Prostate gland (tissue), 2 donors: ENCODE measurements around the gene RAB1A. TPM values are rescaled to one million over a fixed set of nuclear protein-coding genes. Genes with fewer than 3 reads are reported as not detected.

Experiments used
- DNase-seq: peaks from one replicate; pipeline ENCODE4 v3.0.0-alpha.2; 2019; ENCODE audit warnings: low spot score
- H3K27ac ChIP-seq, 2 donors: fragments of 200-600 bp; sonication (generic); 2 replicates each; pipeline ENCODE4 v1.5.1; 2017 to 2019
- H3K27me3 ChIP-seq: fragments of 200-600 bp; sonication (generic); replicated peaks from 2 replicates; pipeline ENCODE4 v1.5.1; 2019; ENCODE audit not compliant: insufficient read depth
- H3K36me3 ChIP-seq, 2 donors: fragments of 200-600 bp; sonication (generic); 1 replicate in 1 of 2; 2 replicates in 1 of 2; pipeline versions ENCODE4 v1.5.1 to v1.8.1; 2017 to 2019
- H3K4me1 ChIP-seq: fragments of 200-600 bp; sonication (generic); replicated peaks from 2 replicates; pipeline ENCODE4 v1.5.1; 2019
- H3K4me3 ChIP-seq, 2 donors: fragments of 200-600 bp; sonication (generic); 2 replicates each; pipeline ENCODE4 v1.5.1; 2017 to 2019
- H3K9me3 ChIP-seq: fragments of 200-600 bp; sonication (generic); 2 replicates; pipeline ENCODE4 v1.5.1; 2017
- POLR2A ChIP-seq: fragments of 450-650 bp; IDR thresholded peaks from one replicate; pipeline ENCODE4 v1.6.1; 2016; ENCODE audit warnings: antibody characterized with exemption, mild to moderate bottlenecking
- POLR2AphosphoS5 ChIP-seq: sonication (generic); formaldehyde crosslinking; IDR thresholded peaks from one replicate; pipeline ENCODE4 v1.6.1; 2017; ENCODE audit warnings: antibody characterized with exemption
- WGBS: methylation state at CpG from one replicate; pipeline ENCODE4 v1.1.5; 2018; 5-methylcytosine and 5-hydroxymethylcytosine counted together
- intact Hi-C: fragments of 100-400 bp; cut with DNase I; formaldehyde crosslinking; loops from one replicate; pipeline ENCODE4 v1.14.2; 2022
- total RNA-seq, 2 donors: library from RNA; depleted of rRNA; stranded (reverse); fragments of >200 nt; gene quantifications; one replicate each; pipeline ENCODE4 v1.1.0, GENCODE V29; 2016
- TF ChIP-seq, protein P1 (sequence below), 4 experiments: fragments of 200-600 bp in 2 of 4; fragments of 450-650 bp in 2 of 4; sonication (generic) in 2 of 4; IDR thresholded peaks; 1 replicate in 3 of 4; 2 replicates in 1 of 4; pipeline ENCODE4 v1.5.1; 2016 to 2019; ENCODE audit warnings: antibody characterized with exemption in 4 of 4, mild to moderate bottlenecking in 2 of 4, moderate library complexity in 2 of 4

Gene RAB1A
- total RNA-seq, 2 donors from 2014 or later = 50.3 to 67.6 TPM

DNA sequence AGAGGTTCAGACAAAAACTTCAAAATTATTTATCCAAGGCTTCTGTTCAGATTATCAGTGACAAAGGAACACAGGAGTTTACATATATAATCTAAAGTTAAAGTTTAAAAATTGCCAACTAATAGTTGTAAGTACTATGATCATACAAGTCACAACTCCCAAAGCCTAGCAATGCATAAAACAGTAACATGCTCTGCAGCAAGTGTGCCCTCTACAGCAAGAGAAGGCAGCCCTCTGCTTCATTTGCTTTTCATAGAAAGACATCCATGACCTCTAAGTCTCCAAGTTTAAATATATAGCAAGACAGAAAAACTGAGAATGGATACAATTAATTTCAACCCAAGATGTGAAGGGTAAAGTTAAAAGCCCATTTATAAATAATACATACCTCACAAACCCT, 13.3 kb downstream of the RAB1A start:
- Histone ChIP-seq H3K27me3 (no peaks in the 10 kb centered on the region), H3K4me3 (no peak overlapping the region), H3K9me3 (no peaks in the 10 kb centered on the region), H3K4me1 (no peaks in the 10 kb centered on the region), H3K36me3 (no peaks in the 10 kb centered on the region), H3K27ac (no peak overlapping the region)
- intact Hi-C loops = no loop called here
- DNase-seq = no peak
- TF ChIP-seq, protein P1, sequence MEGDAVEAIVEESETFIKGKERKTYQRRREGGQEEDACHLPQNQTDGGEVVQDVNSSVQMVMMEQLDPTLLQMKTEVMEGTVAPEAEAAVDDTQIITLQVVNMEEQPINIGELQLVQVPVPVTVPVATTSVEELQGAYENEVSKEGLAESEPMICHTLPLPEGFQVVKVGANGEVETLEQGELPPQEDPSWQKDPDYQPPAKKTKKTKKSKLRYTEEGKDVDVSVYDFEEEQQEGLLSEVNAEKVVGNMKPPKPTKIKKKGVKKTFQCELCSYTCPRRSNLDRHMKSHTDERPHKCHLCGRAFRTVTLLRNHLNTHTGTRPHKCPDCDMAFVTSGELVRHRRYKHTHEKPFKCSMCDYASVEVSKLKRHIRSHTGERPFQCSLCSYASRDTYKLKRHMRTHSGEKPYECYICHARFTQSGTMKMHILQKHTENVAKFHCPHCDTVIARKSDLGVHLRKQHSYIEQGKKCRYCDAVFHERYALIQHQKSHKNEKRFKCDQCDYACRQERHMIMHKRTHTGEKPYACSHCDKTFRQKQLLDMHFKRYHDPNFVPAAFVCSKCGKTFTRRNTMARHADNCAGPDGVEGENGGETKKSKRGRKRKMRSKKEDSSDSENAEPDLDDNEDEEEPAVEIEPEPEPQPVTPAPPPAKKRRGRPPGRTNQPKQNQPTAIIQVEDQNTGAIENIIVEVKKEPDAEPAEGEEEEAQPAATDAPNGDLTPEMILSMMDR (IDR thresholded peaks at IDR 0.05) = no peak
- TF ChIP-seq POLR2AphosphoS5 = no peak
- no peak for TF ChIP-seq POLR2A

DNA sequence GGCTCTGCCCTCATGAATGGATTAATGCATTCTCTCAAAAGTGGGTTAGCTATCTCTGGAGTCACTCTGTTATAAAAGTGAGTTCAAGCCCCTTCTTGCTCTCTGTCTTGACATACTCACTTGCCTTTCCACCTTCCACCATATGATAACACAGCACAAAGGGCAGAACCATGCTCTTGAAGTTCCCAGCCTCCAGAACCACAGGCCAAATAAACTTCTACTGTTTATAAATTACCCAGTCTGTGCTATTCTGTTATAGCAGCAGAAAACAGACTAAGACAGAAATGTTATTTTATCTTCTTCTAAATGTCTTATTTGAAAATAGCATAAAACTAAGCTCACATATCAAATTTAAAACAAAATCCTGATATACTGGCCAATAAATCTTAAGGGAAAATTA, 15.0 kb downstream of the RAB1A start:
- TF ChIP-seq POLR2AphosphoS5 (no peak), POLR2A (no peak)
- TF ChIP-seq, protein P1 (IDR thresholded peaks at IDR 0.05) = no peak
- H3K27me3 ChIP-seq = no peaks in the 10 kb centered on the region
- H3K4me3 ChIP-seq = no peak overlapping the region
- H3K36me3 ChIP-seq = no peaks in the 10 kb centered on the region
- H3K9me3 ChIP-seq = no peaks in the 10 kb centered on the region
- no peaks in the 10 kb centered on the region for H3K4me1 ChIP-seq
- H3K27ac ChIP-seq = no peak overlapping the region
- no peak for DNase-seq
- intact Hi-C loops = no loop called here

DNA sequence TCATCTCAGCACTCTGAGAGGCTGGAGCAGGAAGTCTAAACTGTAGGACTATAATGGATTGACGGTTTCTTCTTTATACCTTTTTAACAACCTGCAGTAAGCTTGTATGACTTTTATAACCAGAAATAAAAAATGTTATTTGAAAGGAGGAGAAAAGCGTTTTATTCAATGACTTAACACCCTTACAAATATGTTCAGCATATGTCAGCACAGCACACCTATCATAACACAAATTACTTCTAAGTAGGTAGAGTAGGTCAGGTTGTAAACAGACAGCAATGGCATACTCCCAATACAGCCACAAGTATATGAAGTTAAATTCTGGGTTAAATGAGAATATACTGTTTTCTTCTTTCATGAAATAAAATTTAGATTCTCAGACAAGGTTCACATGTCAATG, 16.1 kb downstream of the RAB1A start:
- H3K27ac ChIP-seq = no peak overlapping the region
- H3K4me1 ChIP-seq = no peaks in the 10 kb centered on the region
- H3K4me3 ChIP-seq = no peak overlapping the region

DNA sequence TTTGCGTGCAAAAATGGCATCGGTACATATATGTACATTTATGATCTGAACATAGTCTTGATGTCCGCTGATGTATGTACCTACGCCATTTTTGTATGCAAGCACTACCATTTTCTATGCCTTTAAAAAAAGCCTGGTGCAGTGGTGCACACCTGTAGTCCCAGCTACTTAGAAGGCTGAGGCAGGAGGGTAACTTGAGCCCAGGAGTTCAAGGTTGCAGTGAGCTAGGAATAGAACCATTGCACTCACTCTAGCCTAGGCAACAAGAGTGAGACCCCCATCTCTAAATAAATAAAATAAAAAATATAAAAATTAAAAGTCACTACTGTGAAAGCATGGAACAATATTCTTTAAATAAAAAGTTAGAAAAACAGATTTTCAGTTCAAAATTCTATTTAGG, 16.7 kb downstream of the RAB1A start:
- Histone ChIP-seq H3K4me1 (no peaks in the 10 kb centered on the region), H3K27ac (no peak overlapping the region), H3K27me3 (no peaks in the 10 kb centered on the region), H3K4me3 (no peak overlapping the region), H3K9me3 (no peaks in the 10 kb centered on the region), H3K36me3 (no peaks in the 10 kb centered on the region)
- DNase-seq = no peak
- WGBS = 96% methylated on average over 4 of the region's 4 CpGs
- intact Hi-C loops = no loop called here
- TF ChIP-seq POLR2A (no peak), POLR2AphosphoS5 (no peak)
- TF ChIP-seq, protein P1 (IDR thresholded peaks at IDR 0.05) = no peak

More for the DNA sequence above, 16.1 kb downstream of the RAB1A start:
- H3K27me3 ChIP-seq = no peaks in the 10 kb centered on the region
- no peak for TF ChIP-seq POLR2A
- TF ChIP-seq, protein P1 (IDR thresholded peaks at IDR 0.05) = no peak
- no peak for TF ChIP-seq POLR2AphosphoS5
- intact Hi-C loops = no loop called here
- no peak for DNase-seq
- no peaks in the 10 kb centered on the region for H3K36me3 ChIP-seq
- no peaks in the 10 kb centered on the region for H3K9me3 ChIP-seq
- WGBS = 49% methylated on average over 2 of the region's 2 CpGs

DNA sequence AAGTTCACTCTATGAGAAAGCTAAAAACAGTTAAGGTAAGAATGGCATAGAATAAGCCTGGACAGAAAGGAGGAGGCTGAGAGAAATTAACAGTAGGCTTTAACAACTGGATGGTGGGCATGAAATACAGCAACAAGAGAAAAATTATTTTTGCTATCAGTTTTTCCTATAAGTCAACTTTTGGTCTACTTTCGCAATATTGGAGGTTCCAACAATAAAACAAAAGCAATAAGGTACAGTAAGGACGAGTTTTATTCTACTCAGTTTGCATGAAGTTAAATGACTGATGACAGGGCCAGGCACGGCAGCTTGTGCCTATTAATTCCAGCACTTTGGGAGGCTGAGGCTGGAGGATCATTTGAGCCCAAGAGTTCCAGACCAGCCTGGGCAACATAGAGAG, 17.3 kb downstream of the RAB1A start:
- Histone ChIP-seq H3K9me3 (no peaks in the 10 kb centered on the region), H3K4me1 (no peaks in the 10 kb centered on the region), H3K36me3 (no peaks in the 10 kb centered on the region), H3K27ac (no peak overlapping the region), H3K4me3 (no peak overlapping the region), H3K27me3 (no peaks in the 10 kb centered on the region)
- 49% methylated on average over 3 of the region's 3 CpGs for WGBS
- no peak for TF ChIP-seq POLR2A
- TF ChIP-seq POLR2AphosphoS5 = no peak
- TF ChIP-seq, protein P1 (IDR thresholded peaks at IDR 0.05) = no peak
- no peak for DNase-seq
- intact Hi-C loops = no loop called here
